HS-27A (cell line): ENCODE results near the gene APLN.

Experiments used
- DNase-seq: peaks from one replicate; pipeline ENCODE4 v3.0.0-alpha.2; 2012; ENCODE audit warnings: low read depth, missing footprints

The APLN gene

DNA sequence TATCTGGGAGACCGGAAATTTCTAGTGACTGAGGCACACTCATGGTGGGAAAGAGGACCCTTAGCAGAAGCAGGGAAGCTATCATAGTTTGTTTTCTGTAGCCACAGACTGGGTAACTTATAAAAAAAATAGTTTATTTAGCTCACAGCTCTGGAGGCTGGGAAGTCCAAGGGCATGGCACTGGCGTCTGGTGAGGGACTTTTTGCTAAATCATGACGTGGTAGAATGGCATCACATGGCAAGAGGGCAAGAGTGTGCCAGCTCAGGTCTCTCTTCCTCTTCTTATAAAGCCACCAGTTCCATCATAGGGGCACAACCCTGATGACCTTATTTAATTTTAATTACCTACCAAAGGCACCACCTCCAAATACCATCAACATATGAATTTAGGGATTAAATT lies 13.3 kb downstream of the APLN start:
- no peak for DNase-seq

DNA sequence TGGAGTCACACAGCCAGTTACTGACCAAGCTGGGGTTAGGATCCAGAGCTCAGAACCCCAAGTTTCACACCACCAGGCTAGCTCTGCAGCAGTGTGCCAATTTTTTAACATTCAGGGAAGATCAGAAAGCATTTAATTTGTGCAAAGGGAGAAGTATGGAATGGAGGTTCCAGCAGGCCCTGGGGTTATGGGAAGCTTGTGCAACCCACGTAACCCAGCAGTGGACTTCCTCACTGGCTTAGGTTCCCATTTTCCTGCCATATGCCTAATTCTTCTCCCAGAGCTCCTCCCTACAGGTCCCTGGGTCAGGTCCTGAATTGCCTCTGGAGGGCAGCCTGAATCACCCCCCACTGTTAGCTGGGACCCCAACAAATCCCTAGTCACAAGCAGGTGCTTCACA lies 14.0 kb downstream of the APLN start:
- no peak for DNase-seq

DNA sequence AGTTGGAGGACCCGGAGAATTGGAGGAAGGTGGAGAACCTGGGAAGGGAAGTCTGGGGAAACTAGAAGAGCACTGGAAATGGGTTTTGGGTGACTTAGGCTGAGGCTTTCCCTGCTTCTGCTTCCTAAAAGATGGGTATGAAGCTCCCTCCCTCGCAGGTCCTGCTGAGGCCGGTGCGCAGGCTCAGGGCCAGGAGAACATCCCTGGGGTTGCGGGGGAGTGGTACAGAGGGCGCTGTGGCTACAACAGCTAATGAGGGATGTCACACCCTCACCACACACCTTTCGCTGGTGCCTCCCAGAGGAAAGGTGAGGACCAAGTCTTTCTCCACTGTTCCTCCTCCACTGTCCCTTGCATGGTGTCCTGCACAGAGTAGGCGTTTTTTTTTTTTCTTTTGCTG lies 15.8 kb downstream of the APLN start:
- DNase-seq, result no peak

DNA sequence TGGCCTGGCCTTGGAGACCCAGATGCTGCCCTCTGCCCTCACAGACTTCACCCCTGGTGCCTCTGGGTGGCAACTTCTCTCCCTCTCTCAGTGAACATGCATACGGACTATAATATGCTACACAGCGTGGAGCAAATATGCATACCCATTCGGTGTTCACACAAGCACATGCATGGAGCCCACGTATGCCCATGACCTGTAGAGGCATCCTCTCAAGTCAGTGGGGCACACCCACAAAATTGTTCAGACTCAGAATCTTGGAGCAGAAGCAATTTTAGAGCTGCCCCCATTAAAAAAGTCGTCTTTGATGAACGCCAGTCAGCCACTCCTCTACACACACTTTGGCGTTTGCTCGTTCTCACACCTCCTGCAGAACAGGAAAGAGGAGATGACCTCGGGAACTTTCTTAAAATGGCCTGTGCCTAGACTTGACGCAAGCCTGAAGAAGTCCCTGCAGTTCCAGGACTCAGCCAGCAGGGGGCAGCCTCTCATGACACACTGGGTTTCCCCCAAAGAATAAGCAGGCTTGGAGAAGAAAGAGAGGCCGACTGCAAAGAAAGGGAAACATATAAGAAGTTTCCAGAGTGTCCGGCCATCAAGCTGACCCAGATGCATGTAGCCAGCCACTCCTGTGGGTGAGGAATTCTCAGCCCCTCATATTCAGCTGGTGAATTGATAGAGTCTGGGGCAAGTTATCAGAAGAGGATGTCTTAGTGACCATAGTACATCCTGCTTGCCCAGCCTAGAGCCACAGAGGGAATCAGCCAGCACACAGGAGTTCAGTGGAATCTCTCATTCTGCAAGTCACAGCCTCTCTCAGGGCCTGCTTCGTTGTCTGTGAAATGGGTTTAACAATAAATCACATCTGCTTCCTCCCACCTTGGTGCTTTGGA lies 17.3 kb downstream of the APLN start:
- peak; percentile 34 for DNase-seq

DNA sequence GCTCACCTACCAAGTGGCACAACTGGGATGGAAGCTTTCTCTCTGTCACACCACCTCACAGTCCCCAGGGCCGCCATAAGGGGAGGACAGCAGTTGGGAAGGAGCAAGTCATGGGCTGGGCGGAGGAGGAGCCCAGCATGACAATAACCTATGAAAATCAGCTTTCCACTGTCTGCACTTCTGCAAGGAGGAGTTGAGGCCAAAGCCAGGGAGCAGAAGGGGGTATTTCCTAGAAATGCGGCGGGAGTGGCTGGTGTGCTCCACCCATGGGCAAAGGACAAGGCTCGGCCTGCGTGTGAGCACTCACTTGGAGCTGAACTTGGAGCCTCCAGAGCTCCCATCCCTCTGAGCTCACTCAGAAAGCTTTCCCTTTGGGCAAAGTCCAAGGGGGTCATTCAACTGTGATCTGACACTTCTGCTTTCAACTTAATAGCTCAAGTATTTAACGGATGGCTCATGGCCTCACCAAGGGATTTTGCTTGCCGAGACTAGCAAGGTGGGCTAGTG lies 18.5 kb downstream of the APLN start:
- no peak for DNase-seq

DNA sequence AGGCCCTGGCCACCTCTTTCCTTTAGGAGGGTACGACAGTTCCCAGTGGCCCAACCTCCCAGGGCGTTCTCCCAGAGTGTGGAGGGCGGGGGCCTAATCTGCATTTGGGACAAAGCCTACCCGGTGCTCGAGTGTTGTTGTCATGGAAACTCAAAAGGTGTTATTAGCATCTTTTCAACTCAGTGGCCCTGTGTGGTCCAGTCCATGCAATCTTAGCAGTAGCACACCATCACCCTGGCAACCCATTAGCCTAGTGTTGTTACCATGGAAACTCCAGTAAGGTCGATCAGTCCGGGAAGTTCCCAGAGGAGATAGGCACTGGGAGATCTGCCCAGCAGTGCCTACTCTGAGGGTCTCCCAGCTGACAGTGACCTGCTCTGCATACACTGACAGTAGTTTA lies 20.2 kb downstream of the APLN start:
- no peak for DNase-seq

DNA sequence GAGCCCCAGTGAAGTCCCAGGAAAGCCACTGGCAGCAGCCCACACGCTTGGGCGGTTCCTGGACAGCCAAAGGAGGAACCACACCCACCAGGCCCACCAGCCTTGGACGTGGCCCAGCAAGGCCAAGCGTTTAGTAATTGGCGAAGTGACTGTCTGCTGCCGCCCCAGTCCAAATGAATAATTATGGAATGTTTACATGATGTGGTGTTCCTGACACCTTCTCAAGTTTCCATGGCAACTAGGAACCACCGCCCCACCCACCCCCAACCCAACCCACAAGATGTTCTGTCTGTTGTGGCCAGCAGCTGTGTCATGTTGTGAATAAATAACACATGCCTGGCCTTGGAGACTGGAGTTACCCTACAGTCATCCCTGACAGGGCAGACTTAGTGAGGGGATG lies 22.3 kb downstream of the APLN start:
- DNase-seq, result no peak

DNA sequence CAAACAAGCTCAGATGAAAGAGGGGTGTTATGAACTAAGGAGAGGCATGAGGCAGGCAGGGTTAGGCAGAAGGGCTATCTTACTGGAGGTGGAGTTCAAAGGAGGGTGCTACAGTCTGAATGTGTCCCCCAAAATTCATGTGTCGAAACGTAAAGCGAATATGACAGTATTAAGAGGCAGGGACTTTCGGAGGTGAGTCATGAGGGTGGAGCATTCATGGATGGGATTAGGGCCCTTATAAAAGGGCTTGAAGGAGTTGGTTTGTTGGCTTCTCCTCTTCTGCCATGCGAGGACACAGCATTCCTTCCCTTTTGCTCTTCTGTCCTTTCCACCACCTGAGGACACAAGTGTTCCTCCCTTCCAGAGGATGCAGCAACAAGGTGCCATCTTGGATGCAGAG lies 22.9 kb downstream of the APLN start:
- no peak for DNase-seq

DNA sequence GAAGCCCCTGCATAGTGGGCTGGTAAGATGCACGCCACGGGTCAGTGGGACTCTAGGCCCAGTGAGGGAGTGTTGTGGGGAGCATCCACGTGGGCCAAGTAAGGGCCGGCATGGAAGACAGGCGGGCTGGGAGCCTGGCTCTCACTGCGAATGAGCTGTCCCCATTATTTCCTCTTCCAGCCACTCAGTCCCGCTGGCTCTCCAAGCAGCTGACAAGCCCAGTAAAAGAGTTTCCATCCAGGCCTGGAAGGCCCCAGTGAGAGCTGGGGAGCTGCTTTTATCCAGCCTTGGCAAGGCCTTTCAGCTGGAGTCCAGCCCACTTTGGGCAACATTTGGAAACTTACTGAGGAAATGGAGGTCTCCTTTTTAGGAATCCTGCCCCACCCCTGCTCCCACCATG lies 24.9 kb downstream of the APLN start:
- no peak for DNase-seq

DNA sequence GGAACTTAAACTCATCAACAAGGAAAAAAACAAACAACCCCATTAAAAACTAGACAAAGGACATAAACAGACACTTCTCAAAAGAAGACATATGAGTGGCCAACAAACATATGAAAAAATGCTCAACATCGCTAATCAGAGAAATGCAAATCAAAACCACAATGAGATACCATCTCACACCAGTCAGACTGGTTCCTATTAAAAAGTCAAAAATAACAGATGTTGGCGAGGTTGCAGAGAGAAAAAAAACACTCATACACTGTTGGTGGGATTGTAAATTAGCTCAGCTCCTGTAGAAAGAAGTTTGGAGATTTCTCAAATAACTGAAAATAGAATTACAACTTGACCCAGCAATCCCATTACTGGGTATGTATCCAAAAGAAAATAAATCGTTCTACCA lies 28.7 kb downstream of the APLN start:
- DNase-seq, result no peak

DNA sequence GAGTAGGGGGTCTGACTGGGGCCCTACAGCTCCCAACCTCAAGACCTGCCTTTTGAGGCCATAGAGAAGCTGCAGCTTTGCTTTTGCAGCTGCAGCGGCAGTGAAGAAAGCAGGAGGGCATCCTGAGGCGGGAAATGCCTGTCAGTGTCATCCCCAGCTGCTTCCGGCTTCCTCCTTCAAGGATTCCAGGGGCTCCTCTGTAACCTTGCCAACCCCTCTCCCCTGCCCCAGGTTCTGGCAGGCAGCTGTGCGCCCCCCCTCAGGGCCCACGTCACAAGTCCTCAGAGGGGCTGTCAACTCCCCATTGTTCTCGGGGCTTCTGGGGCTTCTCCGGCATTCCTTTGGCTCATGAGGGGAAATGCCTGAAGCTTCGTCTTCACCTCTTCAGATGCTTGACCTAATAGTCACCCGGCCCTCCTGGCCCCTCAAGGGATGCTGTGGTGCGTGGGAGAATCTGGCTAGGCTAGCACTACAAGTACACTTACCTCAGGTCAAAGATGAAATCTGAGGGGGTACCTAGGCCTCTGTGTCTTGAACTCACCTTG lies 31.9 kb downstream of the APLN start:
- DNase-seq, result no peak

DNA sequence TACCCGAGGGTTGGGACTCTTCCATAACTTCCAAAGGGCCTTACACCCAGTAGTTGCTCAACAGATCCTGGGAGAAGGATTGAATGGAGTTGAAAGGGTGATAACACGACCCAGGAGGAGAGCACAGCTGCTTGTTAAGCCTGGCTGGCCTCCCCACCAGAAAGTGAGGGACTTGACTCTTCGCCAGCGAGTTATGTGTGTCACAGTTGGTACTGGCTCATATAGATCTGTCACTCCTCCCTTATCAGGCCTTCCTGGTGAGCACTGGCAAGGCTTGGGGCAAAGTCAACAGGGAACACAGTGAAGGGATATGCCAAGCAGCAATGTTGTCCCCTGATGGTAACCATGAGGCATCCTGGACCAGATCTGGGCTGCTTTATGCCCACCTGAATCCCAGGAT lies 35.8 kb downstream of the APLN start:
- DNase-seq, result no peak

DNA sequence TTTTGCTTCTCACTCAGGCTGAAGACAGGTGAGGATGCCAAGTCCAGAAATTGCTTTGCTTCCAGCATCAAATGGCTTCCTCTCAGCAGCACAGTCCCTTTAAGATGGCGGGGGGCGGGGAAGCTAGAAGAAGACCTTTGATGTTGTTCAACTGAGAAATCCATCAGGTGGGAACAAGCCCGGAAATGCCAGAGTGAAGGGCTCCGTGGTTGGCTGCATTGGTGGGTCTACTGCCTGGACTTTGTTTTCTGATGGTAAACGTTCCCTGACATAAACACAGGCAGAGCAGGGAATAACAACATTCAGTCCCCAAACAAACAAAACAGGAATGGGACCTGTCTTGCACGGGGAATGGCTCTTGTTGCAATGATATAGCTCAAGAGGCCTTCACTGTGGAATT lies 37.3 kb downstream of the APLN start:
- DNase-seq, result no peak

DNA sequence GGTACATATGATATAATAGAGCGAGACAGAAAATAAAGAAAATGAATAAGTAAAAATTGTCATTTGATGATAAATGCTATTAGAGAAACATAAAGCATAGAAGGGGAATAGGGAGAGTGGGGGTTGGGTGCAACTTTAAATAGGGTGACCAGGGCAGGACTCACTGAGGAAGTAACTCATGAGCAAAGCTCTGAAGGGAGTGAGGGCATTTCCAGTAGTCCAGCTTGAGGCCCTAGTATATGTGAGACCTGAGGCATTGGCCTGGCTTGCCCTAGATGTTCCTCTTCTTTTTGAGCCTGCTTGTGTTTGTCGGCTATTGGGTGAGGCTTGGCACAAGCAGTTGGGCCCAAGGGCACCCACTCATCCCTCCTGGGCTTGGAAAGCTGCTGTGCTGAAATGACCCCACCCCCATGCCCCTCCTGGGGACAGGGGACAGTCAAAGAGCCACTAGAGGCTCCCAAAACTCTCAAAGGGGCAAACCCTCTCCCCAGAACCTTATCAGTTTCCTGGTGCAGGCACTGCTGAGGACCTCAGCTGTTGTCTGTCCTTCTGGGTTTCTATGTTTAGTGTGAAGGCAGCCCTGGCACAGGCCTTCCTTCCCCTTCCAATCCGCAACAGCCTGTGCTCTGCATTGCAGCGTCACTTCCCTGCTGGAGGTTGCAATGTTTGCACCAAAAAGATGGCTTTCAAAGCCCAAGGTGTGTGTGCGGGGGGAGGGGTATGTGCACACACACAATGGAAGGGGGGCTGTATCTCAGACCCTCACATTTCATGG lies 40.1 kb downstream of the APLN start:
- DNase-seq, result no peak

DNA sequence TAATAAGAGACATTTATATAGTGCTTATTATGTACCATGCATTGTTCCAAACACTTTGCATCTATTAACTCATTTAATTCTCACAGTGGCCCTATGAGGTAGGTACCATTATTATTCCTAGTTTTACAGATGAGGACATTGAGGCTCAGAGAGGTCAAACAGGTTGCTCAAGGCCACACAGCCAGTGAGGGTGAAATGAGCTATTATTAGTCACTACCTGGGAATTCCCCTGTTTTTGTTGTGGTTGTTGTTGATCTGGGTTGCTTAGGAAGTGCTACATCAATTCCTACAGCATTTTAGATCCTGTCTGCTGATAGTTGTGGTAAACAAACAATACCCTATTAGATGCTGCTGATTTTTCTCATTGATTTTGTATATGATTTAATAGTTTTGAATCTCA lies 41.2 kb downstream of the APLN start:
- DNase-seq, result no peak

DNA sequence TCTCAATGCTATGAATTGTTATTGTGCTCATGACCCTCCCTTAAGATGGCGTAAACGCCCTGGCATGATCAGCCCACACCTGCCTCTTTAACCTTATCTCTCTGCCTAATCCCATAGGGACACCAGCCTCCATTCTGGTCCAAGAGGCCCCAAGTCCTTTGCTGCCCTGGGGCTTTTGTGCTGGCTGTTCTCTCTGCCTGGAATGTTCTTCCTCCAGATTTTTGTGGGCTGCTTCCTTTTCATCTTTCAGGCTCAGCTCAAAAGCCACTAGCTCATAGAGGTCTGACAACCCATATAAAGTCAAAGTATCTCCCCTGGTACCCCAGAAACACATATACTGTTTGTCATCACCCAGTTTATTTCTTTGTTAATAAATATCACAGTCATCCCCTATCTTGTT lies 42.4 kb downstream of the APLN start:
- no peak for DNase-seq

DNA sequence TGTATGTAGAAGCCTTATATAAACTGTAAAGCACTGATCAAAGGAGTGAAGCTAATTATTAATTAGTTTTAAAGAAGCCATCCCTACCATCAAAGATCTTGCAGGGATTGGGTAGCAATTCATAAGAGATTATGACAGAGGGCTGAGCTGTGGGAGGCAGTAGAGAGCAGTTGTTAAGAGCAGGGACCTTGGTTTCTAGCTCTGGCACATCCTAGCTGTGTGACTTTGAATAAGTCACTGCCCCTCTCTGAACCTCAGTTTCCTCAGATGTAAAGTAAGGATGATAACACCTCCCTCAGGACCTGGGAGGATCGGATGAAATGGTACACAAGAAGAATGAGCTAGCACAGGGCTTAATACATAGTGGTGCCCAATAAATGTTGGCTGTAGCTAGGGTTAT lies 45.4 kb downstream of the APLN start:
- no peak for DNase-seq

DNA sequence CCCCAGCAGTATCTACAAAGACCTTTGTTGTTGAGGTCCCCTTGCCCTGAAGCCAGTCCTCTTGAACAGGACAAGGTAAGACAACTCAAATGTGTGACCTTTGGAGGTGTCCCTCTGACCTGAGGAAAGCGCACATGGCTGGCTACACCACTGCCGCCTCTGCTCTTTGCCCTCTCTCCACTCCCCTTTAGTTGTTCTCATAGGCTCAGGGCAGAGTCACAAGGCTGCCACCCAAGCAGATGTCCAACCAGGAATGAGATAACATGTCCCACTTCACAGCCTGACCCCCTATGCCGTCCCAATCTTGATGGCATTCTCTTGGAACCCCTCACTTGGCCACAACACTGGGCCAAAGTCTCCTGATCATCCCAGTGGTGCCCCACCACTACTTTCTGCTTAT lies 46.3 kb downstream of the APLN start:
- no peak for DNase-seq

DNA sequence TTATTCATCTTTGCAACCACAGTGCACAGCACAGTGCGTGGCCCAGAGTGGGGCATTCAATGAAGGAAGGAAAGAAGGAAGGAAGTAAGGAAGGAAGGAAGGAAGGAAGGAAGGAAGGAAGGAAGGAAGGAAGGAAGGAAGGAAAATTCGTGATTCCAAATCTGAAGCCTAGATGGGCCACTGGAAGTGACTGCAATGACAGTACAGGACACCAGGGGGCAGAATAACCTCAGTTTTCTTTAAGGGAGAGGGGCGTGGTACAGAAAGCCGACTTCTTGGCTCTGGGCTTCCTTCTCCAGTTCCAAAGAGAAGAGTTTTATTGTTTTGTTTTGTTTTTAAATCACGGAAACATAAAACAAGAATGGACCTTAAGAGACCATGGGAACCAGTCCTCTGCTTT lies 47.8 kb downstream of the APLN start:
- DNase-seq, result peak; percentile 15

DNA sequence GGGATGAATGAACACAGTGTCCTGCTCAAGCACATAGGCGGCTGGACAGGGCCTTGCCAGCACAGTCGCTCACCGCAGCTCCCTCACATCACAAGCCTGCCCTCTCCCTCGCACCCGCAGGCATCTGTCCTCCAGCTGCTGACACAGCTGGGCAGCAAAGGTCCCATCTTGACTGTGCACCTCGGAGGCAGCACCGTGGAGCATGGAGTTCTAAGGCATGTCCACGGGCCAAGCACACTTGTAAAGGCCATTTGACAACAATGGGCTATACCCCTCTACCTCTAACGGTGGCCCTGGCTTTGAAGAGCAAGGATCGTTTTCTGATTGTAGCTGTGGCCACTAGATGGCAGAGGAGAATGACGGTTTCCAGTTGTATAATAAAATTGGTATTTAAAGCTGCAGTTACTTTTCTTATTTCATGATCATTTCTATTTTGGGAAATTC lies 53.8 kb downstream of the APLN start:
- DNase-seq, result no peak

DNA sequence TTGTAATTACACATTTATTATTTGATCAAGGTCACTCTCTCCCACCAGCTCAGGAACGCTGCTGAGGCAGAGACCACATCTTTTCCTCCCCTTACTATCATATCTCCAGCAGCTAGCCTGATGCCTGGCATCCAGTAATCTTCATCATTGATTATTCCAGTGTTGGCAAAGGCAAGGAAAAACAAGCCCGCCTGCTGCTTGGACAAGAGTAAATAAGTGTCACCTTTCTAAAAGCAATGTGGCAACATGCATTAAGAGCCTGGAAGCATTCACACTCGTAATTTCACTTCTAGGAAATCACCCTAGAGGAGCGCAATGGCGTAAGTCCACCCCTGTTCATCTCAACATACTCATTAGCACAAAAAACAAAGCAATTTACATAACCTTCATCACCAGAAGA lies 54.8 kb downstream of the APLN start:
- DNase-seq, result no peak

DNA sequence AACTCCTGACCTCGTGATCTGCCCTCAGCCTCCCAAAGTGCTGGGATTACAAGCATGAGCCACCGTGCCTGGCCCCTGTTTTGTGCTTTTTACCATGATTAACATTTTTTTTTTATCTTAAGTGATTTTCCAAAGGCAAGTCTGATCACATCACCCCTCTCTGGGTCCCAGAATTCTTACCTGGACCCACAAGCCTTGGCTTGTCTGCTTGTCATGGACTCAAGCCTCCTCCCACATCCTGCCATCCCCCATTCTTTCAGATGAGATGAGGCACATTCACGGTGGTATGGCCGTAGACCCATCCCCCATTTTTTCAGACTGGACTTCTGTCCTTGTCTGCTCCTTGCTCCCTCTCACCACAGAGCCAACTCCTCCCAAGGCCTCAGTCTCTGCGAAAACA lies 55.3 kb downstream of the APLN start:
- no peak for DNase-seq

DNA sequence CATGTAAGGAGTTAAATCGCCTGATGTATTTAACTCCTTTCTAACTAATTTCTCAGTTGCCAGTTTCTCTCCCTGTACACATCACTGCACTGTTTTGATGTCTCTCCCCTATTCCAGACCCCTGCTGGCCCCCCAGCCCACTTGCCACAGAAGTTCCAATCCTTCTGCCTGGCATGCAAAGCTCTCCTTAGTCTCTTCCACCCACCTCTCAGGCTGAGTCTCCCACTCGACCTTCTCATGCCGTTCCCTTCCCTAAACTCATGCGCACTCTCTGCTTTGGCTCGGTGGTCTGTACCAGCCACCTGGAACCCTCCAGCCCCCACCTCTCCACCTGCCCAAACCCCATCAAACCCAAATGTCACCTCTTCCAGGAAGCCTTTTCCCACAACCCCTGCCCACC lies 56.9 kb downstream of the APLN start:
- no peak for DNase-seq
